ENCODE results near the gene NOL9.
"Not testable (repeated sequence)": the region's sequence is repeated elsewhere in the genome, so short reads cannot be mapped to it uniquely, and the experiment has no call there.

The NOL9 gene

DNA sequence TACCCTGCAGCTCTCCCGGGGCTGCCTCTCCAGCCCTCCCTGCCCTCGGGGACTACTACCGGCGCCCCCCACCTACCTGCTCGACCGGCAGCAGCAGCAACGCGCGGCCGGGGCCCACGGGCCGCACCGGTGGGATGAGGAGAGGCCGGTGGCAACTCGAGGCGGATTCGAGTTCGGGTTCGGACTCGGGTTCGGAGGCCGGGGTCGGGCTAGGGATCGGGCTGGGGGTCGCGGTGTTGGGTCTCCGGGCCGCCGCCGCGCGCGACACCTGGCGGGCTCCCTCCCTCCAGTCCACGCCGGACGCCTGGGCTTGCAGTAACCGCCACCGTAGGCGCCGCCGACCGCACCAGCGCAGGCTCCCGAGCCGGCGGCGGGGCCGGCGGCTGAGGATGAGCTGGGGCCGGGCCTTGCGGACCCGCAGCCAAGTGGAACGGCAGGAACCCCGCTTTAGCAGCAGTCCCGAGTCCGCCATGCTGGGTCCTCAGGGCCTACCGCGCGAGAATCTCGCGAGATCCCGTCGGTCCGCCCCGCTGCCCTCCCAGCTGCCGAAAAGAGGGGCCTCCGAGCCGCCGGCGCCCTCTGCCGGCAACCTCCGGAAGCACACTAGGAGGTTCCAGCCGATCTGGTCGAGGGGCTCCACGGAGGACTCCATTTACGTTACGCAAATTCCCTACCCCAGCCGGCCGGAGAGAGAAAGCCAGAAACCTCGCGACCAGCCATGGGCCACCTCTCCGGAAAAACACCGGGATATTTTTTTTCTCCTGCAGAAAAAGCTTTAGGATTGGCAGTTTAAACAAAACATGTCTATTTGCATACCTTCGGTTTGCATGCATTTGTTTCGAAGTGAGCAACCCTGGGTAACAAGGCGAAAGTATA lies at the start of gene NOL9:
Gene NOL9 (minus strand): TSS at position 483 of the 876 bp plus-strand sequence. CDS start 11 bp downstream, at position 472.
- DNase-seq (ENCODE audit: low read depth) = peak; percentile 92

- peak; percentile 46 for DNase-seq (ENCODE audit: low read depth)
These were observed 49.1 kb upstream of the NOL9 start for GRCh38 chr1:6603238-6603914.

- DNase-seq (ENCODE audit: low read depth) = peak; percentile 81
These were observed 48.4 kb upstream of the NOL9 start, which contains the start of gene KLHL21 for GRCh38 chr1:6602669-6603237. Gene KLHL21, minus strand, starts transcription at chr1:6602869. Its CDS starts 52 bp downstream, at chr1:6602817.

GRCh38 chr1:6601923-6602668 lies 47.8 kb upstream of the NOL9 start:
- DNase-seq (ENCODE audit: low read depth) = no peak

DNA sequence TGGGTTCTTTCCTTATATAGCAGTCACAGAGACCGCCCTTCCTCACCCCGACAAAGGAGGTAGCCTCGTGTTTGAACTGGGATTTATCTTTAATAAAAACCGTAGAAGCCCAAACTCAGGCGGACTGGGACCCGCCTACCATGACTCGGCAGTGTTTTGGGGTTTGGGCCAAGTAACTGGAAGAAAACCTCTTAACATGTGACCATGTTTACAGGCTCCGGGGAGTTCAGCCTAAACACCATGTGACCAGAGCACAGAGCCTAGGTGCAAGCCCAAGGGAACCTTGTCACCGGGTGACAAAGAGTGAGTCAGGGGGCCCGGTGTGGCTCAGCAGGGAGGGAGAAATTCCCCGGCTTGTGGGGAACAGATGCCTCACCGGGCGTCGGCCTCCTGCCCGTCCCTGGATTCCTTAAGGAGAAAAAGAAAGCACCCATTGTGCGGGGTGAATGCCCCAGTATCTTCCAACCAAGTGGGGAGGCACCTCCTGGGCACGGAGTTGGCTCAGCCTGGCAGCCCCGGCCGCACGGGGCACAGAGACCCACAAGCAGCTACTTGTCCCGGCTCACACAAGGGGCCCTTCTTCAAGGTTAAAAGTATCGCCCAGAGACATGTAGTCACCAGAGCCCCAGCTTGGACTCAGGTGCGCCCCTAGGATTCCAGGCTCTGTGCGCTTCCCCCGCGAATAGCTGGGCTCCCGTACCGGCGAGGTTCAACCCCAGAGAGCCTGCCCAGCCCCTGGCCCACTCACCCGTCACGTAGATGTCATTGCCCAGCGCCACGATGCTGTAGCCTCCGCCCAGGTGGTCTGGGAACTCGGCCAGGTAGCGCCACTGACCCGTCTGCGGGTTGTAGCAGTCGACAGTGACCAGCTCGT lies 47.0 kb upstream of the NOL9 start:
- peak; percentile 63 for DNase-seq (ENCODE audit: low read depth)

DNA sequence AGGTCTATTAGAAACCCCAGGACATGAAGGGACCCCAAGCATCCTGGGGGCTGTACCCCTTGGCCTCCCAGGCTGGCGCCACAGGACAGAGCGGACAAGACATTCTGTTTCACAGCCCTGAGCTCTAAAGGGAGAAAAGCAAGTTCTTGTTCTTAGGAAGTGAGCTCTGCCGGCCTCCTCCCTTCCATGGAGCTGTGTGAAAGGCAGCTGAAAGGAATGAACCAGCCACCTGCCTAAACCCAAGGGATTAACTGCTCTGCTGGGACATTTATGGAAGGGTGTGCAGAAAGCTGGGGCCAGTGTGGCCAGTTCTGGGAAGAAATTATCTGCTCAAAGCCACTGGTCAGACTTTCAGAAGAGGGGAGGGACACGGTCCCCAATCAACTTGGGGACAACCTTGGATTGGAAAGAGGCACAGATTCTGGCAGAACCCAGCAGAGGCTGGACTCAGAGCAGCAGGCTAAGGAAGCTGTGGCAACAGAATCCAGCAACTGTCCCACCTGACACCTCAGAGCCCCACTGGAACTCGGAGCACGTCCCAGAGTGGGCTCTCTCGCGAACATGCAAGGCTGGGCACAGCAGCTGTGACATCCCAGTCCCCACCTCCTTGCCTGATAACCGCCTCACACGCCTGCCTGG lies 46.2 kb upstream of the NOL9 start:
- DNase-seq (ENCODE audit: low read depth) = no peak

DNA sequence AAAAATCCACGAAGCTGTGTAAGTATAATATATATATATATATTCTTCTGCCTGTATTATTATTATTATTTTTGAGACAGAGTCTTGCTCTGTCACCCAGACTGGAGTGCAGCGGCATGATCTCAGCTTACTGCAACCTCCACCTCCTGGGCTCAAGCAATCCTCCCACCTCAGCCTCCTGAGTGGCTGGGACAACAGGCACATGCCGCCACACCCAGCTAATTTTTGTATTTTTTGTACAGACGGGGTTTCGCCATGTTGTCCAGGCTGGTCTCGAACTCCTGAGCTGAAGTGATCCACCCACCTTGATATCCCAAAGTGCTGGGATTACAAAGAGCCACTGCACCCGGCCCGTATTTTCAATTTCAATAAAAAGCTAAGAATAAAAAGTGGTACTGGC lies 45.7 kb upstream of the NOL9 start:
- DNase-seq (ENCODE audit: low read depth) = not testable (repeated sequence)

GRCh38 chr1:6599141-6599975 lies 45.0 kb upstream of the NOL9 start:
- peak; percentile 35 for DNase-seq (ENCODE audit: low read depth)

GRCh38 chr1:6597777-6598131 lies 43.4 kb upstream of the NOL9 start:
- no peak for DNase-seq (ENCODE audit: low read depth)

DNA sequence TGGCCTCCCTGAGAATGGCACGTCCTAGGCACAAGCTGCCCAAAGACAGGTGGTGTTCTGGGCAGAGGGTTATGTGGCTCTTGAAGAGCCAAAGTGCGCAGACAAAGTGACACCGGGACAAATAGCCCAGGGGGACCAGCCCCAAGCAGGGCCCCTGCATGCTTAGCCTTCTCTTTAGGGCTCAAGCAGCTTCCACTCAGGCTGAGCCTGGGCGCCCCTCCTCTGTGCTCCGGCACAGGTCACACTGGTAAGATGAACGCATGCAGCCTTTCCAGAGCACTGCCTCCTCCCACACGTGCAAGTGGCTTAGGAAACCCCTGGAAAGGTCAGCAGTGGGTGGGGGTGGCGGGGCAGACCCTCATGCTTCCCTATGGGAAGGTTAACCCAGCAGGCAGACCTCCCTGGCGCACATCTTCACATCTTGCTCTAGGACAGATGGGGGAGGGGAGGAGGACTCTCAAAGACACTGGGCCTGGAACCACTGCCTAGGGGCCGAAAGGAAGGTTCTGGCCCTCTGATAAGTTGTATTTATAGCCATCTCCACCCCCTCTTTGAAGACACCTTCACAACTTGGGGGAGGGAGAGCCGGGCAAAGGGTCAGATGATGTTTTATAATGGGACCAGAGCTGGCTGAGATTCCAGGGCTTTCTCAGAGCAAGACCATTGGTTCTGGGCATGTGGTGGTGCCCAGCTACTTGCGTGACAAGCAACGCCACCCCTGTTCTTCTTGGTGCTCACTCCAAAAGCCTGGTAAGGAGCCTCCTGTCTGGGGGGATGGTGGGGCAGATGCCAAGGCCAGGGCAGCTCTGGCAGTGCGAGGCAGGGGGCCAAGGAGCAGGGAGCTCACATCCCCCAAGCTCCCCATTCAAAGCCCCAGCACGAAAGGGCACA lies 42.8 kb upstream of the NOL9 start:
- DNase-seq (ENCODE audit: low read depth) = no peak

- DNase-seq (ENCODE audit: low read depth) = no peak
These were observed 42.0 kb upstream of the NOL9 start for GRCh38 chr1:6596351-6596750.

- DNase-seq (ENCODE audit: low read depth) = no peak
These were observed 40.8 kb upstream of the NOL9 start for GRCh38 chr1:6594977-6595740.

- DNase-seq (ENCODE audit: low read depth) = no peak
These were observed 39.5 kb upstream of the NOL9 start for GRCh38 chr1:6593810-6594209.

GRCh38 chr1:6592865-6593593 lies 38.7 kb upstream of the NOL9 start:
- DNase-seq (ENCODE audit: low read depth) = no peak

GRCh38 chr1:6592441-6592840 lies 38.1 kb upstream of the NOL9 start:
- DNase-seq (ENCODE audit: low read depth) = no peak

DNA sequence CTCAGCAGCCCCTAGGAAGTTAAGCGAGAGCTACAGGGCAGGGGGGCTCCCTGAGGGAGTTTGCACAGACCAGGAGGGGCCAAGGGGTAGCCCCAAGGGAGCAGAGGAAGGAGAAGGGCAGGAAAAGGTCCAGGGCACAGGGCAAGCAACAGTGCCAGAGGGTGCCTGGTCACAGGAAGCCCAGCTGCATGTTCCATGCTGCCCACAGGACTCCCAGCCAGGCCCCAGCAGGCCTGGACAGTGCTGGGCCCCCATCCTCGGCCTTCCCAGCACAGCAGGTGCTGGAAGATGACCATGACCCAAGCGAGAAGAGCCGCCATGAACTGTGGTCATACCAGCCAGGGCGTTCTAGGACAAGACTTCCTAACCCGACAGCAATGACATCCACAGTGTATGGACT lies 37.3 kb upstream of the NOL9 start:
- DNase-seq (ENCODE audit: low read depth) = no peak

DNA sequence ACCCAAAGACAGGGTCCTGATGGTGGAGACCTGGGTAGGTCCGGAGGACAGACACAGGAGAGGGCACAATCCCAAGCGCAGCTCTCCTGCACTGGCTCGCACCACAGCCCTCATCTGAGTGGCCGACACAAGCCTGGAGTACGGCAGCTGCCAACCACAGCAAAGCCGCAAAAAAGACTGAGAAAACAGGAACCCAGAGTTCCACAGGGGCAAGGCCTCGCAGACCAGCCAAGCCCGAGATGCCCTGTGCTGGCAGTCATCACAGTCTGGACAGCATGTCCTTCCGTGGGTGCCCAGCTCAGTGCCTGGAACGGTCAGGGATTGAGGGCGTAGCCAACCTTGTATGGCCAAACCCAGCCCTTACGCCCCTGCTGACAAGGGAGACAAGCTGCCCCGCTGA lies 36.9 kb upstream of the NOL9 start:
- no peak for DNase-seq (ENCODE audit: low read depth)
